Renal cortex interstitium (tissue), 11 donors: Measurements from ENCODE around the gene ASCC3. TPM values are rescaled to one million over a fixed set of nuclear protein-coding genes. Genes with fewer than 3 reads are reported as not detected.

Experiments used
- DNase-seq, 11 donors: peaks; one replicate each; pipeline ENCODE4 v3.0.0-alpha.2; 2013; ENCODE audit warnings: low read depth in 9 of 11, low spot score in 4 of 11; ENCODE audit errors: extremely low read depth in 1 of 11
- polyA plus RNA-seq, 3 donors: library from polyadenylated mRNA; unstranded; fragments of 120-200 nt; gene quantifications; one replicate each; pipeline ENCODE4 v1.2.1, GENCODE V29; 2013; ENCODE audit not compliant: insufficient read length in 3 of 3

The ASCC3 gene
- polyA plus RNA-seq, 3 donors, result 20.9 to 26.3 (median 21.6) TPM

DNA sequence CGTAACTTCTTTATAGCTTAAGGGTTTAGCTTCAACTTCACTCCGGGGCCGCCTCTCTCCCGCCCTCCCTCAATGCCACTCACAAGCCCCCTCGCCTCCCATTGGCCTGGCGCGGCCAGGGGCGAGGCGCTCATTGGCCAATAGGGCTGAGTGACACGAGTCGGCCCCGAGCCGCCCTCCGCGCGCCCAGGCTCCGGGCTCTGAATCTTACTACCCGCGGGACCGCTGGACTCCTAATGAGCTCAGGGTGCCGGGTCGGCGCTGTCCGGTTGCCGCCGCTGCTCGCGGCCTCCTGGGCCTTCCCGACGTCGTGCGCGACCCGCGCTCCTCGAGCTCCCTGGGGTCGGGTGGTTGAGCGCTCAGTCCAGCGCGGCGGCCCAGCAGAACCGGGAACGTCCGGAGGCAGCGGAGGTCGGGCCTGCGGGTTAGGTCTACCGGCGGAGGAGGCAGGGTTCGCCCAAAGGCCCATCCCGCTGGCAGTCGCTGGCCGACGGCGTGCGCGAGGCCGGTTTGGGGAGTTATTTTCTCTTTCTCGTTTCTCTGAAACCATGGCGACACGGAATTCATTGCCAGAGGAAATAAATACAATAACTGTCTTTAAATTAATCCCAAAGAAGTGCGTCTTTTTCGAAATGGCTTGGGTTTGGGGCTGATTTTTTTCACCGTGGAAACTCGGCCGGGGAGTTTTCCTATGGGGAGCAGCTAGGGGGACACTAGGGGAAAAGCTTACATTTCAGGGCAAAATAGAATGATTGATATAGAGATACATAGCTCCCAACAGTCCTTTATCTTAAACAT, 416.0 kb downstream of the ASCC3 start, which contains the start of gene SIM1:
Gene SIM1, minus strand, starts transcription at position 19 of the 798 bp plus-strand sequence. CDS start 1,453 bp downstream, outside the sequence.
- DNase-seq, result peak in 8 of 11 donors; percentile 57 to 87 (median 80)

DNA sequence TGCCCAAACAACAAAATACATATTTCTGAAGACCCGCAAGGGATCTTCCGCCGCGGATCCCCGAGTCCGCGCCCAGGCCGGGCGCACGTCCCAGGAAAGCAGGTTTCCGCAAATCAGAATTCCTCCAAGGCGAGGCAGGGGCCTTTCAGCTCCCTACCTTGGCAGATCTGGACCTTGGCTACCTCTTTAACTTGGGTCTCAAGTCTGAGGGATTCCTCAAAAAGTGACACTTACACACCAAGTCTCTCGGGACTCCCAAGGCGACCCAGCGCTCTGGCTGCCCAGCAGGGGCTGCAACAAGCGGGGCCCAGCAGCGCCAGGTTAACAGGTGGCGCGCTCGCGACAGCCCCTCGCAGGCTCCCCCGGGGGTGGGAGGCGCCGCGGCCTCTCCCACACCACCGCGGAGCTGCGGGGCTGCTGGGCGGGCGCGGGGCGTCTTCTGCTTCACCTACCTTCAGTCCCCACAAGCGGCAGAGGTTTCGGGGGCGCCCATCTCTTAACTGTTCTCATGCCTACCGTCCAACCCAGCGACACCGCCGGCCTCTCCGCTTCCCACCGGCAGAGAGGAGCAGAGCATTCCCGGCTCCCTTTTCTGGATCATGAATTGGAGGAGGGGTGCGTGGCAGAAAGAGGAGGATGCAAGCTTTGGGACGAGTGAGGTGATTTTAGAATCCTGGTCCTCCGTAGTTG, 416.8 kb downstream of the ASCC3 start:
- DNase-seq, result no peak

DNA sequence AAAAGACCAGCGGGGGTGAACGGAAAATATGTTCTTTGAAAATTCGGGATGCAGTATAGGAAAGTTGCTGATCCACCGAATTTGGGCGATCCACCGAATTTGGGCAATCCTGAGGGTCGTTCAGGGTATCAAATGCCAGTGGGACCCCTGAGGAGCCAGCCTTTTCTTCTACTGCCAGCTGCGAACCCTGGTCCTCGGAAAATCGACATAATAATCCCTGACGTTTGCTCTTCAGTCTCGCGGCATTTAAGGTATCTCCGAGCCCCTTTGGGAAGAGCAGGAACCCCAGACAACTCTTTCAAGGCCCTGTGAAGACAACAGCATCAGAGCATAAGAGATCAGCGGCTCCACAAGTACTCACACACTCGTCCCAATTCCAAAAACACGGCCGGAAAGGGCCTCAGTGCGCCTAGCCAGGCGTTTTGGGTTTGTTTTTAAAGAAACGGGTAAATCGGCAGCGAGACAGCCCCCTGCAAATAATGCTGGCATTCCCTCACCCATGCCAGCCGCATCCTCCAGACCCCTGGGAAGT, 417.4 kb downstream of the ASCC3 start:
- DNase-seq, result no peak

- DNase-seq, result no peak
Measured at GRCh38 chr6:100462706-100463629, 418.2 kb downstream of the ASCC3 start.

- DNase-seq, result no peak
Measured at GRCh38 chr6:100461917-100462705, 419.0 kb downstream of the ASCC3 start.

DNA sequence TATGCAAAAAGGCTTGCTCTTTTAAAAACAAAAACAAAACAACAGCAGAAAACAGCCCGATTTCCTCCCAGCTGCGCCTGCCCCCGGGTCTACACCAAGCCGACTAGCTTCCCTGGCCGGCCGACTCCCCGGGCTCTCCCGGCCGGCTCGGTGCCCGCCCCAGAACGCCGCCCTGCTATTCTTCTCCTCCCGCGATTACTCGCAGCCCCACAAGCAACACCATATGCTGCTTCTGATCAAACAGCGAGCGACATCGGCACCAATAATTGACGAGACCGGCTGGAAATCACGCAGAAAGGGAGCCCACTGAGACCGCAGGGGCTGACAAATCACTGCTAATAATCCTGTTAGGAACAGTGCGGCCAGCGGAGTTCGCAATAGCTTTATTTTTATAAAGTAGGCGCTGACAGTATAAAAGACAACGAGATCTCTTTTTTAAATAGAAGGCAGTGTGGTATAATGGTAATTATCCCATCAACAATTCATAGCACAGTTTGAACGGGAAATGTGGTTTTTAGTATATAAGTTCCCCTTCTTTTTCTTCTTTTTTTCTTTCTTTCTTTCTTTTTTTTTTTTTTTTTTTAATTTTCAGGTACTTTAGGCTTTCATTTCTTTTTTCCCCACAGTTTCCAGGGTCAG, 419.7 kb downstream of the ASCC3 start:
- no peak for DNase-seq

- DNase-seq, result no peak
Measured at GRCh38 chr6:100460650-100461204, 420.4 kb downstream of the ASCC3 start.

- no peak for DNase-seq
Measured at GRCh38 chr6:100459592-100460184, 421.4 kb downstream of the ASCC3 start.

DNA sequence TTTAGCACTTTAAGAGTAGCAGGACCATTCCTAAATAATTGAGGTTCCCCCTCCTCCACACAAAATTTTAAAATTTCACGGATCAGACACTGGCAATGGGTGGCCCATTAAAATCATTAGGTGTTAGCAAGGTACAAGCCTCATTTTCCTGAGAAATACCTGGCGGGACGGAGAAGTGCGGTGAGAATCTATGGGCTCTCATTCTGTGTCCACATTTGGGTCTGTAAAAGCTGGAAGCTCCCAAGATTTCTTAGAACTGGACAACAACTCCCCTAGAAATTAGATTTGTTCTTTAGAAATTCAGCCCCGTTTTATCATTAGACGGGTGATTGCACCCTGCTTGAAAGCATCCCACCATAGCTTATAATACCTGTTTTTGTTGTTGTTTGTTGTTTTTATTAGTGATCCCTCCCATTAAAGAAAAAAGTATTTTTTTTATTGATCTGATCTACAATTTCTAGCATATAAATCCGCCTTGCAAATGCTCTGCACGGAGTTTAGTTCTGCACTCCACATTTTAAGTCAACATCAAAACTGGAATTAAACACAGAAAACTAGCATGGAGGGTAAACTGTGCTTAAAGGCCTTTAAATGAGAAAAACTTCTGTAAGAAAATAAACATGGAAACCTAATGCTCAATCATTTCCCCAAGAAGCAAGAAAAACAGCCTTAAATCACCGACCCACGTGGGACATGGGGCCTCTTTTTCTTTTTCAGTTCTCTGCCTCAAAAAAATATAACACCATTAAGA, 422.1 kb downstream of the ASCC3 start:
- no peak for DNase-seq
